Upper lobe of left lung (tissue), 6 donors: ENCODE measurements around the gene TMEM107. TPM values are rescaled to one million over a fixed set of nuclear protein-coding genes. Genes with fewer than 3 reads are reported as not detected.

Experiments used
- ATAC-seq, 2 donors: fragments of 200-7000 bp; cut with Tn5 transposase; one replicate each; pipeline ENCODE4 v1.9.1; 2022; ENCODE audit warnings: mild to moderate bottlenecking in 2 of 2, moderate library complexity in 2 of 2; ENCODE audit not compliant: low FRiP score in 2 of 2
- DNase-seq, 2 donors: peaks; one replicate each; pipeline ENCODE4 v3.0.0-alpha.2; 2019 to 2020
- H3K27ac ChIP-seq, 4 donors: fragments of 200-600 bp; sonication (generic); one replicate each; pipeline ENCODE4 v1.5.1; 2016 to 2019
- H3K27me3 ChIP-seq, 4 donors: fragments of 200-600 bp; sonication (generic); one replicate each; pipeline ENCODE4 v1.5.1; 2017 to 2019
- H3K36me3 ChIP-seq, 4 donors: fragments of 200-600 bp; sonication (generic); one replicate each; pipeline ENCODE4 v1.5.1; 2016 to 2019
- H3K4me1 ChIP-seq, 4 donors: fragments of 200-600 bp; sonication (generic); one replicate each; pipeline ENCODE4 v1.5.1; 2018 to 2019
- H3K4me3 ChIP-seq, 4 donors: fragments of 200-600 bp; sonication (generic); one replicate each; pipeline ENCODE4 v1.5.1; 2017 to 2019; ENCODE audit warnings: mild to moderate bottlenecking in 2 of 4, moderate library complexity in 1 of 4
- H3K9me3 ChIP-seq, 4 donors: fragments of 200-600 bp; sonication (generic); one replicate each; pipeline ENCODE4 v1.5.1; 2018 to 2019
- CTCF ChIP-seq, 6 experiments: fragments of 450-650 bp in 4 of 6; fragments of 200-600 bp in 2 of 6; sonication (generic) in 2 of 6; IDR thresholded peaks; one replicate each; pipeline ENCODE4 v1.5.1; 2016 to 2019; ENCODE audit warnings: antibody characterized with exemption in 6 of 6
- EP300 ChIP-seq, 4 donors: sonication (generic); formaldehyde crosslinking; IDR thresholded peaks; one replicate each; pipeline ENCODE4 v1.5.1; 2017; ENCODE audit warnings: antibody characterized with exemption in 4 of 4, control low read depth in 2 of 4
- POLR2A ChIP-seq, 4 donors: fragments of 450-650 bp; IDR thresholded peaks; one replicate each; pipeline ENCODE4 v1.5.1; 2016 to 2017; ENCODE audit warnings: antibody characterized with exemption in 4 of 4, mild to moderate bottlenecking in 2 of 4
- POLR2AphosphoS5 ChIP-seq, 2 donors: sonication (generic); formaldehyde crosslinking; IDR thresholded peaks; one replicate each; pipeline ENCODE4 v1.5.1; 2017; ENCODE audit warnings: antibody characterized with exemption in 2 of 2
- WGBS, 2 donors: methylation state at CpG; one replicate each; pipeline ENCODE4 v1.1.5; 2017 to 2018; 5-methylcytosine and 5-hydroxymethylcytosine counted together
- total RNA-seq, 6 donors: library from RNA; depleted of rRNA in 4 of 6; stranded (reverse); fragments of >200 nt in 4 of 6; gene quantifications; one replicate each; pipeline versions ENCODE4 v1.1.0 to v1.2.1, GENCODE V29; 2016 to 2021
- donor health status: DM: no; HTN: no; CAD: no; lungs with moderate emphysema.
- donor health status: DM: no; HTN: yes; CAD: no; lungs with severe emphysema.

The TMEM107 gene
- total RNA-seq, 6 donors from 2014 or later: 11.5 to 32.5 (median 17.3) TPM

- peak overlapping the region; percentile 98 to 100 (median 99) for H3K27ac ChIP-seq
- ATAC-seq (no peak), DNase-seq (no peak)
- peaks cover 32 to 62% (median 39%) of the 10 kb centered on the region in 4 donors for H3K4me1 ChIP-seq
- no peaks in the 10 kb centered on the region for H3K27me3 ChIP-seq
- no peaks in the 10 kb centered on the region for H3K9me3 ChIP-seq
- H3K4me3 ChIP-seq: peak overlapping the region in 3 of 4 donors; percentile 65 to 85 (median 74)
- TF ChIP-seq POLR2A (IDR thresholded peaks at IDR 0.05): no peak
- H3K36me3 ChIP-seq: peaks cover 28 to 40% (median 32%) of the 10 kb centered on the region in 4 donors
- 75 to 78% methylated on average over 7 of the region's 7 CpGs for WGBS, 2 donors
Observed at GRCh38 chr17:8153031-8153451, 23.1 kb downstream of the TMEM107 start.

GRCh38 chr17:8152112-8152775, 23.9 kb downstream of the TMEM107 start, which contains the start of gene PER1:
PER1 (minus strand) TSS chr17:8152404; CDS start chr17:8150706, 1,698 bp downstream.
- peaks cover 35 to 57% (median 37%) of the 10 kb centered on the region in 4 donors for H3K4me1 ChIP-seq
- no peak for TF ChIP-seq CTCF (IDR thresholded peaks at IDR 0.05)
- peak; percentile 61 to 99 (median 98) for TF ChIP-seq POLR2A (IDR thresholded peaks at IDR 0.05)
- TF ChIP-seq EP300 (IDR thresholded peaks at IDR 0.05): peak in 1 of 4 donors; percentile 82
- peak; percentile 97 to 99 for TF ChIP-seq POLR2AphosphoS5 (IDR thresholded peaks at IDR 0.05)

GRCh38 chr17:8151641-8152111, 24.5 kb downstream of the TMEM107 start:
- H3K27ac ChIP-seq: peak overlapping the region; percentile 98 to 100 (median 99)
- H3K36me3 ChIP-seq: peaks cover 42 to 51% (median 46%) of the 10 kb centered on the region in 4 donors
- WGBS, 2 donors: 0 to 1% methylated on average over 22 of the region's 22 CpGs
- ATAC-seq (peak; percentile 2 to 4), DNase-seq (peak; percentile 88 to 91)
- H3K27me3 ChIP-seq: no peaks in the 10 kb centered on the region
- TF ChIP-seq CTCF (IDR thresholded peaks at IDR 0.05): no peak
- peak; percentile 61 to 98 (median 97) for TF ChIP-seq EP300 (IDR thresholded peaks at IDR 0.05)
- TF ChIP-seq POLR2AphosphoS5 (IDR thresholded peaks at IDR 0.05): peak in 1 of 2 donors; percentile 36
- H3K4me3 ChIP-seq: peak overlapping the region; percentile 65 to 92 (median 80)
- H3K4me1 ChIP-seq: peaks cover 31 to 57% (median 36%) of the 10 kb centered on the region in 4 donors
- no peaks in the 10 kb centered on the region for H3K9me3 ChIP-seq

More at GRCh38 chr17:8152112-8152775, 23.9 kb downstream of the TMEM107 start, which contains the start of gene PER1:
- peak; percentile 99 for DNase-seq
- H3K9me3 ChIP-seq: no peaks in the 10 kb centered on the region
- peaks cover 36 to 46% (median 40%) of the 10 kb centered on the region in 4 donors for H3K36me3 ChIP-seq
- H3K4me3 ChIP-seq: peak within 1 kb of the TSS; percentile 65 to 92 (median 80)
- H3K27me3 ChIP-seq: no peaks in the 10 kb centered on the region
- 3 to 5% methylated on average over 37 of the region's 42 CpGs for WGBS, 2 donors
- ATAC-seq: peak; percentile 70 to 82
- peak within 1 kb of the TSS; percentile 98 to 100 (median 99) for H3K27ac ChIP-seq

- ATAC-seq (peak; percentile 34 to 53), DNase-seq (peak; percentile 89 to 98)
- Histone ChIP-seq H3K4me3 (peak overlapping the region; percentile 65 to 92 (median 80)), H3K27me3 (no peaks in the 10 kb centered on the region), H3K27ac (peak overlapping the region; percentile 98 to 100 (median 99)), H3K4me1 (peaks cover 31 to 57% (median 36%) of the 10 kb centered on the region in 4 donors), H3K36me3 (peaks cover 47 to 56% (median 51%) of the 10 kb centered on the region in 4 donors), H3K9me3 (no peaks in the 10 kb centered on the region)
- WGBS, 2 donors: 0 to 2% methylated on average over 20 to 35 of the region's 38 CpGs
- TF ChIP-seq POLR2A (IDR thresholded peaks at IDR 0.05) (peak; percentile 52 to 76 (median 64)), POLR2AphosphoS5 (IDR thresholded peaks at IDR 0.05) (peak; percentile 94 to 96), CTCF (IDR thresholded peaks at IDR 0.05) (peak in 4 of 6 experiments; percentile 20 to 65 (median 47)), EP300 (IDR thresholded peaks at IDR 0.05) (peak in 3 of 4 donors; percentile 54 to 97 (median 55))
Observed at GRCh38 chr17:8151120-8151640, 25.0 kb downstream of the TMEM107 start.
